Osteocyte (in vitro differentiated cells): Measurements from ENCODE around the gene CDCA4. TPM values are rescaled to one million over a fixed set of nuclear protein-coding genes. Genes with fewer than 3 reads are reported as not detected.

Experiments
- DNase-seq: peaks from one replicate; pipeline ENCODE4 v3.0.0; 2021; ENCODE audit warnings: mixed read lengths; ENCODE audit not compliant: unreplicated experiment; ENCODE audit errors: extremely low spot score
- H3K27ac Mint-ChIP-seq: one replicate; pipeline ENCODE4 v1.8.0; 2021; ENCODE audit warnings: mild to moderate bottlenecking, mixed read lengths; ENCODE audit not compliant: unreplicated experiment
- H3K27me3 Mint-ChIP-seq: one replicate; pipeline ENCODE4 v1.8.0; 2021; ENCODE audit warnings: mixed read lengths; ENCODE audit not compliant: unreplicated experiment
- H3K36me3 Mint-ChIP-seq: one replicate; pipeline ENCODE4 v1.8.0; 2021; ENCODE audit warnings: mixed read lengths; ENCODE audit not compliant: unreplicated experiment
- H3K4me1 Mint-ChIP-seq: one replicate; pipeline ENCODE4 v1.8.0; 2021; ENCODE audit warnings: mixed read lengths; ENCODE audit not compliant: unreplicated experiment
- H3K4me3 Mint-ChIP-seq: one replicate; pipeline ENCODE4 v1.8.0; 2021; ENCODE audit warnings: mild to moderate bottlenecking, moderate library complexity, mixed read lengths; ENCODE audit not compliant: unreplicated experiment
- H3K9me3 Mint-ChIP-seq: one replicate; pipeline ENCODE4 v1.8.0; 2021; ENCODE audit warnings: mixed read lengths; ENCODE audit not compliant: unreplicated experiment
- CTCF ChIP-seq: fragments of 200-600 bp; sonication (generic); IDR thresholded peaks from 2 replicates; pipeline ENCODE4 v1.5.0; 2021; ENCODE audit warnings: antibody characterized with exemption, mild to moderate bottlenecking, moderate library complexity
- total RNA-seq: library from RNA; stranded (reverse); gene quantifications from 2 replicates; pipeline ENCODE4 v1.2.1, GENCODE V29; 2021

Gene CDCA4
- total RNA-seq, 1 donor from 2014 or later, result 14.6 TPM

- peaks cover 6% of the 10 kb centered on the region for H3K36me3 Mint-ChIP-seq
- H3K4me3 Mint-ChIP-seq, result no peak overlapping the region
- no peak overlapping the region for H3K27ac Mint-ChIP-seq
- no peak for DNase-seq
- TF ChIP-seq CTCF, result no peak
- no peaks in the 10 kb centered on the region for H3K9me3 Mint-ChIP-seq
- no peaks in the 10 kb centered on the region for H3K27me3 Mint-ChIP-seq
- H3K4me1 Mint-ChIP-seq, result peaks cover under 1% of the 10 kb centered on the region
These were observed 13.9 kb downstream of the CDCA4 start for GRCh38 chr14:105006831-105007592.

- Mint-ChIP-seq H3K4me3 (no peak overlapping the region), H3K9me3 (no peaks in the 10 kb centered on the region), H3K36me3 (peaks cover 6% of the 10 kb centered on the region), H3K4me1 (no peaks in the 10 kb centered on the region), H3K27me3 (no peaks in the 10 kb centered on the region), H3K27ac (peak overlapping the region; percentile 28)
- no peak for DNase-seq
- no peak for TF ChIP-seq CTCF
These were observed 14.7 kb downstream of the CDCA4 start for GRCh38 chr14:105005929-105006830.

- H3K4me3 Mint-ChIP-seq, result no peak overlapping the region
- H3K9me3 Mint-ChIP-seq, result no peaks in the 10 kb centered on the region
- H3K4me1 Mint-ChIP-seq, result no peaks in the 10 kb centered on the region
- peaks cover 6% of the 10 kb centered on the region for H3K36me3 Mint-ChIP-seq
- TF ChIP-seq CTCF, result no peak
- no peaks in the 10 kb centered on the region for H3K27me3 Mint-ChIP-seq
- no peak overlapping the region for H3K27ac Mint-ChIP-seq
- DNase-seq, result no peak
These were observed 15.5 kb downstream of the CDCA4 start for GRCh38 chr14:105005329-105005928.

DNA sequence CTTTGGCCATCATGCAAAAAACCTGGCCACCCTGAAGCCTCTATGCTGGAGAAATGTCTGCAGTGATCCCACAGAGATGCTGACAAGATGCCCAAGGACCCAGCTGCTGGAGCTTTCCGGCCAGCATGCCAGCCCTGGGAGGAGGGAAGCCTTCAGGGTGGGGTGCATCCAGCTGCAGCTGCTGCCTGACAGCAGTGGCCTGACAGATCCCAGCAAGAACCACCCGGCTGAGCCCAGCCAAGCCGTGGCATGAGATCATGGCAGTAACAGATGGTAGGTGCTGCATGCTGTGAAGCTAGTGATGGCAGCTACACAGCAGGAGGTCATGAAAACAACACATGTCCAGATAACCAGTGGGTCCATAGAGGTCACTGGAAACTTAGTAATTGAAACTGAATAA, 21.5 kb downstream of the CDCA4 start:
- no peak for TF ChIP-seq CTCF
- Mint-ChIP-seq H3K36me3 (peaks cover 5% of the 10 kb centered on the region), H3K27me3 (no peaks in the 10 kb centered on the region), H3K27ac (no peak overlapping the region), H3K4me3 (no peak overlapping the region), H3K9me3 (peaks cover 6% of the 10 kb centered on the region), H3K4me1 (no peaks in the 10 kb centered on the region)
- DNase-seq, result no peak
